Colonic mucosa (tissue), 4 donors: ENCODE data around the gene LNX1. TPM values are rescaled to one million over a fixed set of nuclear protein-coding genes. Genes with fewer than 3 reads are reported as not detected.

Experiments used
- DNase-seq: peaks from one replicate; pipeline ENCODE4 v3.0.0-alpha.2; 2020
- H3K27ac ChIP-seq: fragments of 200-600 bp; one replicate; pipeline ENCODE4 v1.8.0; 2021
- H3K27me3 ChIP-seq: fragments of 200-600 bp; one replicate; pipeline ENCODE4 v1.8.0; 2021
- H3K36me3 ChIP-seq: fragments of 200-600 bp; one replicate; pipeline ENCODE4 v1.8.0; 2021
- H3K4me1 ChIP-seq: fragments of 200-600 bp; one replicate; pipeline ENCODE4 v1.8.0; 2021; ENCODE audit warnings: mild to moderate bottlenecking
- H3K4me3 ChIP-seq: fragments of 200-600 bp; one replicate; pipeline ENCODE4 v1.8.0; 2021
- H3K9ac ChIP-seq, 2 donors: one replicate each; pipeline ENCODE4 v1.7.0; 2013; ENCODE audit warnings: control low read depth in 2 of 2, low read depth in 2 of 2, low read length in 2 of 2
- H3K9me3 ChIP-seq: fragments of 200-600 bp; one replicate; pipeline ENCODE4 v1.8.0; 2021
- intact Hi-C: fragments of 100-400 bp; cut with DNase I; formaldehyde crosslinking; loops from one replicate; pipeline ENCODE4 v1.14.1; 2022
- total RNA-seq, 2 donors: library from RNA; stranded (reverse); fragmentation: NEBNext Ultra II Directional in 1 of 2; extraction: Animal tissue kit (Norgen Biotek cat#: 25700) in 1 of 2; gene quantifications; one replicate each; pipeline ENCODE4 v1.2.1, GENCODE V29; 2021
- TF ChIP-seq, protein P1 (sequence below): fragments of 200-600 bp; IDR thresholded peaks from one replicate; pipeline ENCODE4 v1.8.0; 2022; ENCODE audit warnings: antibody characterized with exemption, mild to moderate bottlenecking
- donor health status: healthy.
- donor health status: DM: no; HTN: no; CAD: no.
- donor health status: DM: no; HTN: no; CAD: no.

LNX1 gene
- total RNA-seq, 2 donors from 2014 or later, result 9.7 to 25.0 TPM

- no peak for DNase-seq
- Histone ChIP-seq H3K4me1 (no peaks in the 10 kb centered on the region), H3K27me3 (no peaks in the 10 kb centered on the region), H3K9ac (no peak overlapping the region), H3K27ac (no peak overlapping the region), H3K9me3 (no peaks in the 10 kb centered on the region), H3K4me3 (no peak overlapping the region), H3K36me3 (no peaks in the 10 kb centered on the region)
- TF ChIP-seq, protein P1, sequence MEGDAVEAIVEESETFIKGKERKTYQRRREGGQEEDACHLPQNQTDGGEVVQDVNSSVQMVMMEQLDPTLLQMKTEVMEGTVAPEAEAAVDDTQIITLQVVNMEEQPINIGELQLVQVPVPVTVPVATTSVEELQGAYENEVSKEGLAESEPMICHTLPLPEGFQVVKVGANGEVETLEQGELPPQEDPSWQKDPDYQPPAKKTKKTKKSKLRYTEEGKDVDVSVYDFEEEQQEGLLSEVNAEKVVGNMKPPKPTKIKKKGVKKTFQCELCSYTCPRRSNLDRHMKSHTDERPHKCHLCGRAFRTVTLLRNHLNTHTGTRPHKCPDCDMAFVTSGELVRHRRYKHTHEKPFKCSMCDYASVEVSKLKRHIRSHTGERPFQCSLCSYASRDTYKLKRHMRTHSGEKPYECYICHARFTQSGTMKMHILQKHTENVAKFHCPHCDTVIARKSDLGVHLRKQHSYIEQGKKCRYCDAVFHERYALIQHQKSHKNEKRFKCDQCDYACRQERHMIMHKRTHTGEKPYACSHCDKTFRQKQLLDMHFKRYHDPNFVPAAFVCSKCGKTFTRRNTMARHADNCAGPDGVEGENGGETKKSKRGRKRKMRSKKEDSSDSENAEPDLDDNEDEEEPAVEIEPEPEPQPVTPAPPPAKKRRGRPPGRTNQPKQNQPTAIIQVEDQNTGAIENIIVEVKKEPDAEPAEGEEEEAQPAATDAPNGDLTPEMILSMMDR, result no peak
- intact Hi-C loops, result no loop called here
These were observed 64.0 kb downstream of the LNX1 start for GRCh38 chr4:53527326-53527725.

- no peak overlapping the region for H3K27ac ChIP-seq
- DNase-seq, result no peak
- H3K27me3 ChIP-seq, result no peaks in the 10 kb centered on the region
- H3K9ac ChIP-seq, result no peak overlapping the region
- no peaks in the 10 kb centered on the region for H3K4me1 ChIP-seq
- TF ChIP-seq, protein P1, result no peak
- H3K36me3 ChIP-seq, result no peaks in the 10 kb centered on the region
- no peaks in the 10 kb centered on the region for H3K9me3 ChIP-seq
- H3K4me3 ChIP-seq, result no peak overlapping the region
- intact Hi-C loops, result no loop called here
These were observed 69.0 kb downstream of the LNX1 start for GRCh38 chr4:53522334-53522733.

DNA sequence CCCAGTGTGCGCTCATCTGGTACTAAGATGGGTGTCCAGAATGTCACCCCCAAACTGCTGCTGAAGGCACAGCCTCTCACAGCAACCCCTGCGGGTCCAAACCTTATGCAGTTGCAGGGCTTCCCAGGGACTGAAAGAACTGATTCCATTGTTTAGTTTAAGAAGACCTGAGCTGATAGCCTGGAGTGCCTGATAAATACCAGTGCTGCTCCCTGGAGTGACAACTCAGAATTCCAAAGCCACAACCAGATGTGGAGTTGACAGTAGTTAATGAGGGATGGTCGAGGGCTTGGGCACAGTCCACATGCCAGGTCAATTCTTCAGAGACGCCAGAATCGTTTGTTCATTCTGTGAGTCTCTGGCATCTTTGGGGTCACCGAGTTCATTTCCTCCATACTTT, 71.2 kb downstream of the LNX1 start:
- no peak overlapping the region for H3K27ac ChIP-seq
- H3K36me3 ChIP-seq, result no peaks in the 10 kb centered on the region
- DNase-seq, result no peak
- no peak overlapping the region for H3K4me3 ChIP-seq
- H3K4me1 ChIP-seq, result no peaks in the 10 kb centered on the region
- H3K9ac ChIP-seq, result no peak overlapping the region
- TF ChIP-seq, protein P1, result no peak
- no peaks in the 10 kb centered on the region for H3K9me3 ChIP-seq
- intact Hi-C loops, result no loop called here
- H3K27me3 ChIP-seq, result no peaks in the 10 kb centered on the region

GRCh38 chr4:53518807-53519206, 72.5 kb downstream of the LNX1 start:
- Histone ChIP-seq H3K27ac (no peak overlapping the region), H3K36me3 (no peaks in the 10 kb centered on the region), H3K4me1 (no peaks in the 10 kb centered on the region), H3K9ac (no peak overlapping the region), H3K27me3 (no peaks in the 10 kb centered on the region), H3K4me3 (no peak overlapping the region), H3K9me3 (no peaks in the 10 kb centered on the region)
- TF ChIP-seq, protein P1, result no peak
- intact Hi-C loops, result no loop called here
- no peak for DNase-seq

- H3K9me3 ChIP-seq, result no peaks in the 10 kb centered on the region
- no peak overlapping the region for H3K9ac ChIP-seq
- no peak overlapping the region for H3K27ac ChIP-seq
- DNase-seq, result no peak
- TF ChIP-seq, protein P1, result no peak
- H3K4me1 ChIP-seq, result no peaks in the 10 kb centered on the region
- intact Hi-C loops, result no loop called here
- no peaks in the 10 kb centered on the region for H3K36me3 ChIP-seq
- H3K4me3 ChIP-seq, result no peak overlapping the region
- no peaks in the 10 kb centered on the region for H3K27me3 ChIP-seq
These were observed 76.2 kb downstream of the LNX1 start for GRCh38 chr4:53515076-53515475.

DNA sequence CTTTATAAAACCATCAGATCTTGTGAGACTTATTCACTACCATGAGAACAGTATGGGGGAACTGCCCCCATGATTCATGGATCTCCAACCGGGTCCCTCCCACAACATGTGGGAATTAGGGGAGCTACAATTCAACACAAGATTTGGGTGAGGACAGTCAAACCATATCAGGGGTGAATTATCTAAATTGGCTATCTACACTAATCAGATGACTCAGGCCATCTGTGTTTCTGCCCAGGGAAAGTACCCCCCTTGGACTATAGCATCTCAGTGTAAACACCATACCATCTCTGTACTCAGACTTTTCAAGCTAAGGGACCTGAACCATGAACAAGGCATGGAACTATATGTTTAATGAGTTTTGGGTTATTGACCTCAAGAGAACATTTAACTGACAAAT, 76.8 kb downstream of the LNX1 start:
- Histone ChIP-seq H3K27ac (no peak overlapping the region), H3K9ac (no peak overlapping the region), H3K4me3 (no peak overlapping the region), H3K4me1 (no peaks in the 10 kb centered on the region), H3K27me3 (no peaks in the 10 kb centered on the region), H3K36me3 (no peaks in the 10 kb centered on the region), H3K9me3 (no peaks in the 10 kb centered on the region)
- intact Hi-C loops, result no loop called here
- TF ChIP-seq, protein P1, result no peak
- no peak for DNase-seq
